ENCODE measurements around the gene IQCM.

Gene IQCM

GRCh38 chr4:149708513-149709130 is 107.0 kb downstream of the IQCM start:
- DNase-seq = no peak

GRCh38 chr4:149707862-149708261 is 107.8 kb downstream of the IQCM start:
- DNase-seq = no peak

GRCh38 chr4:149706942-149707341 is 108.7 kb downstream of the IQCM start:
- DNase-seq = no peak

GRCh38 chr4:149702414-149703293 is 113.0 kb downstream of the IQCM start:
- DNase-seq = no peak

DNA sequence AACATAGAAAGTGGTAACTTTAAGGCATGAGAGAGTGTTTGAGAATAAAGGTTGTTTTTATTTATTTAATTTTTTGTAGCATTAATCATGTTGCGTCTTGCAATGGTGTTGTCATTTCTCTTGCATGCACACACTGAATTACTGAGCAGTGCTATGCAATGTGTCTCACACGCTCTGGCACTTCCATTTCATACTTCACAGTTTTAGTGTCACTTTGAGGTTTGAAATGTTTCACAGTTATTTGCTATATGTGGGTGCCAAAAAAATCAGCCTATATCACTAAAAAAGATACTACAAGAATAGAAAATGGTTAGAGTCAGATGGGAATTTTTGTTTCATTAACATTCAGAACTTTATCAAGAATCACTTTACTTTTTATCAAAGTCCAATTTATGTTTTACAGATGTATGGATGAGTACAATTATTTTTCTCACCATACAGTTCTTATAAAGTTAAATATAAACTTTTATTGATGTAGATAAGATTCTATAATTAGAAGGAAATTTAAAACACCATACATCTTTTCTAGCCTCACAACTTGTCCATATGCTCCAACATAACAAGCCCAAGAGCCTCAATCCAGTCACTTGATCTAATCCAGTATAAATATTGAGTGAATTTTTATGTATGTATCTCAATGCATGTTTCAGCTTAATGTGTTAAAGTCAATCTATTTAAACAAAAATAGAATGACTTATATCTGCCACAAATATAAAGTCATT is 114.0 kb downstream of the IQCM start:
- no peak for DNase-seq

GRCh38 chr4:149700272-149700671 is 115.4 kb downstream of the IQCM start:
- DNase-seq = no peak

- DNase-seq = no peak
Observed at GRCh38 chr4:149699642-149700041, 116.0 kb downstream of the IQCM start.

GRCh38 chr4:149690726-149691125 is 124.9 kb downstream of the IQCM start:
- no peak for DNase-seq

GRCh38 chr4:149684516-149684915 is 131.1 kb downstream of the IQCM start:
- no peak for DNase-seq

- DNase-seq = no peak
Observed at GRCh38 chr4:149676076-149676475, 139.6 kb downstream of the IQCM start.

DNA sequence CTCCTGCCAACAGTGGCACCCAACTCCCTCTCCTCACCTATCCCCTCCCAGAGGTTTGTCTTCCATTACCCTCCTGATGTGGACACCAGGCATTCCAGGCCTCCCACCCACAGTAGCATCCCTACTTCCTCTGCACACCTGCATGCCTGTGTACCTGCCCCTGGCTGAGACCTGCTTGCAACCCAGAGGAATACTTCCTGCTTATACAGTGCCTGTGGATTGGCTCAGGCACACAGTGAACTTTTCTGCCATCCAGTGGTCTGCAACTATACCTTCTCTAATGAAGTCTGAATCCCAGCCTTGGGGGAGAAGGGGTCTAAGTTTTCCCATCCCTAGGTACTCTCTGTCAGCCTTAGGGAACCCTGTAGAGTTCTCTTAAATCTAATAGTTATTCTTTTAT is 169.9 kb downstream of the IQCM start:
- no peak for DNase-seq

GRCh38 chr4:149638073-149638472 is 177.6 kb downstream of the IQCM start:
- DNase-seq = no peak

DNA sequence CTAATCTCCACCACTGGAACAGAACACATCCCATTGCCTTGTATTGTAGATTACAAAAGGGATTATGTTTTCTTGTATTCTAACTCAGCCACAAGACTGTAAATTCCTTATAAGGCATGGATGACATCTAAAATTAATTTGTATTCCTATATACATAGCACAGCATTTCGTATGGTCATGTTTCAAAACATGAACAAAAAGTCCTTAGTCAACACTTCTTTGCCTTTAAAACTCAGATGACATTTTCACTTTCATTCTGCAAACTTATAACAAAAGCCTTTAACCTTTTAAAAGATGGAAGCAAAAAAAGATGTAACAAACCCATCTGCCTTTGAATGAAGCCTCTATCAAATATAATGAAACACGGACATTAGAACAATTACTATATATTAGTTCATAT is 181.3 kb downstream of the IQCM start:
- DNase-seq = no peak

DNA sequence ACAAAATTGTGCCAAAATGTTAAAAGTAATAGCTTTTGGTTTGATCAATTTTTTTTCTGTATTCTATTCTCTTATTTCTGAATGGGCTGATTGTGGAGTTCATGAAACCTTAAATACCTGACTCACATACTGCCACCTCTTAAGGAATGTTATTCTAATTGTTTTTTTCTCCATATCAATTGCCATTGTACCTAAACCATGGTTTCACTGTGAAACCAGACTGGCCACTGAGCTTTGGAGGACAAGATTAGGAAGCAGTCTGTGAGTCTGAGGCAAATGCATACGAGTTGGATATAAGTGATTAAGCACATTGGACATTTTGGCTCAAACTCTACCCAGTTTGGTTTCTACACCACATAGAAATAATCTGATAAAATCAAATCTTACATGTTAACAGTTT is 184.0 kb downstream of the IQCM start:
- DNase-seq = no peak

DNA sequence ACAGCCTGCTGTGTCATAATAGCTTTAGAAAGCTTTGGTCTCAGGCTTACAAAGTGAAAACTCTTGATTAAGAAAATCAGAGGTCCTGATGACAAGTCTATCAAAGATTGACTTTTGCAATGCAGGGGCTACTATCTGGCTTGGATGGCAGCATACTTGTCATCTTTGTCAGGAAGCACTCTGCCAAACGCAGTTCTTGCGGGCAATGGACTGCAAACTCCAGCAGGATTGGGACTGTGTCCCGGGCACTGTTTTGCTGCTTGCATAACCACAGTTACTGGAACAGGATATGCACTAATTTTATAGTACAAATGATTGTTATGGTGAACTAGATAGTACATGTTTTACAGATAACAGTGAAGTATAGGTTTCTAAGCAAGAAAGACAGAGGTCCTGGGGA is 185.6 kb downstream of the IQCM start:
- no peak for DNase-seq

GRCh38 chr4:149605601-149606378 is 209.9 kb downstream of the IQCM start:
- no peak for DNase-seq

GRCh38 chr4:149604827-149605226 is 210.8 kb downstream of the IQCM start:
- no peak for DNase-seq

- DNase-seq = no peak
Observed at GRCh38 chr4:149595500-149595899, 220.1 kb downstream of the IQCM start.

- no peak for DNase-seq
Observed at GRCh38 chr4:149589826-149590225, 225.8 kb downstream of the IQCM start.

DNA sequence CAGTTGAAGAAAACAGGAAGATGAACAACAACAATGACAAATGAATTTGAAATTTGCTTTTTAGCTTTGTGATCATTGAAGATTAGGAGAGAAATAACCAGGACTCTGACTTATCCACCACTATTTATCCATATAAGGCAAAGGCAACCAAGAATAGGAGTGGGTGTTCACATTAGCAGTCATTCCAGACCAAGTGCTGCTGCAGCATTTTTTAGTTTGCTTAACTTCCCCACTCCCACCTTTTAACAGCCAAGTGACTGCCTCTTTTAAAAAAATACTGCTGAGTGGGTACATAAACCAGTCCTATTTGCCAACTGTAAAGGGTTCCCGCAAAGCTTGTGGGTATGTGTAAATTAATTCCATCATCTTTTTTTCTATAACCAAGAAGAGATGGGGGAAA is 230.9 kb downstream of the IQCM start:
- no peak for DNase-seq

- no peak for DNase-seq
Observed at GRCh38 chr4:149574971-149575370, 240.7 kb downstream of the IQCM start.

DNA sequence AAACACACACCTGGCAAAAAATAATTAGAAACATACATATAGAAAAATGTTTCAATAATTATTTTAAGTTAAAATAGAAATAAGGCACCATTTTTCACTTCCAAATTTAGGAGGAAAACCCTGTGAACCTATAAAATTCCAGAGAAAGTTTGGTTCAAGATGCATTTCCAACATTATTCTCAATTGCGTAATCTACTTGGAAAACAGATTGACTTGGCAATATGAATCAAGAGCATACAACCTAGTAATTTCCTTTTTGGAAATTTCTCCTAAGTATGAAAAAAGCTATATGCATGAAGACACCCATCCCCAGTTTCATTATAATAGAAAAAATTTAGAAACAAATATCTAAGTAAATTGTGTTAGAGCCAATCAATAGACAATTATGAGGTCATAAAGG is 242.9 kb downstream of the IQCM start:
- DNase-seq = no peak

DNA sequence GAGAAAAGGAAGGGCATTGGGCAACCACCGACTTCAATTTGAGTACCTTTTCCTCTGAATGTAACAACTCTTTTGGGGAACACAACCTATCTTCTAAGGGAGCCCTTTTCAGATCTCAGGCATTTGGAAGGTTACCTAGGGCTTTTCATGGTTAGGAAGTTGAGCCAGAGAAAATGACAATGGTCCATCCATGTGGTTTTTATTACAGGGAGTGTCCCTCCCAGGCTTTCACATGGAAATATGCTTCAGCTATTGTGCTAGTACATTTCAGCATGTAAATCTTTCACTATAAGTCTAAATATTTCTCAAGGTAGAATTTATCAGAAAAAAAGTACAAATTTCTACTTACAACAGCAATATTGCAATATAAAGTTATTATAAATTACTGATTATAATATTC is 259.8 kb downstream of the IQCM start:
- no peak for DNase-seq
